ENCODE measurements around the gene CD8A.

GRCh38 chr2:86789687-86790133, 1.0 kb downstream of the CD8A start:
- TF ChIP-seq POLR2AphosphoS5 (IDR thresholded peaks at IDR 0.05) (no peak), CTCF (IDR thresholded peaks at IDR 0.05) (no peak), EP300 (IDR thresholded peaks at IDR 0.05) (no peak)

Data from stomach (tissue), 4 donors.